DMS153 treated with DMSO at 0.1 percent for 48 hours (cell line): ENCODE data around the gene RELCH.

Experiments used
- DNase-seq: peaks from one replicate; lab custom pipeline; 2025; ENCODE audit not compliant: unreplicated experiment; lab: John Stamatoyannopoulos, UW

Gene RELCH

DNA sequence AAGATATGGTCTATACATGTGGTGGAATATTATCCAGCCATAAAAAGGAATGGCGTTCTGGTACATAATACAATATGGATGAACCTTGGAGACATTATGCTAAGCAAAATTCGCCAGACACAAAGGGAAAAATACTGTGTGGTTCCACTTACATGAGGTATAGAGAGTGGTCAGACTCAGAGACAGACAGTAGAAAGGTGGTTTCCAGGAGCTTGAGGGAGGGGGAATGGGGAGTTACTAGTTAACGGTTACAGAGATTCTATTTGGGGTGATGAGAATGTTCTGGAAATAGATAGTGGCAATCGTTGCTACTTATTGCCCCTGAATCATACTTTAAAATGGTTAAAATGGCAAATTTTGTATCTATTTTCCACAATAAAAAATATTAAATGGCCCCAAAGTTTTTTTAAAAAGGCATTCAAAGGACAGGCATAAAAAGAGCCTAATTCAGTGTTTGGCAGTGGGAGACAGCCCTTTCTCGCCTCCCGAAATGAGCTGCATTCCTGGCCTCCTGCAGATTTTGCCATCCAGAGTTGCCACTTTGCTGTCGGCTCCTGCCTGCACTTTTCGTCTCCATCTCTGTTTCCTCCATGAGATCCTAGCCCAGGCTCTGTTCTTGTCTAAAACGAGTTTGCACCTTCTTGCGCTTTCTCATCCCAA, 151.5 kb downstream of the RELCH start:
- no peak for DNase-seq

DNA sequence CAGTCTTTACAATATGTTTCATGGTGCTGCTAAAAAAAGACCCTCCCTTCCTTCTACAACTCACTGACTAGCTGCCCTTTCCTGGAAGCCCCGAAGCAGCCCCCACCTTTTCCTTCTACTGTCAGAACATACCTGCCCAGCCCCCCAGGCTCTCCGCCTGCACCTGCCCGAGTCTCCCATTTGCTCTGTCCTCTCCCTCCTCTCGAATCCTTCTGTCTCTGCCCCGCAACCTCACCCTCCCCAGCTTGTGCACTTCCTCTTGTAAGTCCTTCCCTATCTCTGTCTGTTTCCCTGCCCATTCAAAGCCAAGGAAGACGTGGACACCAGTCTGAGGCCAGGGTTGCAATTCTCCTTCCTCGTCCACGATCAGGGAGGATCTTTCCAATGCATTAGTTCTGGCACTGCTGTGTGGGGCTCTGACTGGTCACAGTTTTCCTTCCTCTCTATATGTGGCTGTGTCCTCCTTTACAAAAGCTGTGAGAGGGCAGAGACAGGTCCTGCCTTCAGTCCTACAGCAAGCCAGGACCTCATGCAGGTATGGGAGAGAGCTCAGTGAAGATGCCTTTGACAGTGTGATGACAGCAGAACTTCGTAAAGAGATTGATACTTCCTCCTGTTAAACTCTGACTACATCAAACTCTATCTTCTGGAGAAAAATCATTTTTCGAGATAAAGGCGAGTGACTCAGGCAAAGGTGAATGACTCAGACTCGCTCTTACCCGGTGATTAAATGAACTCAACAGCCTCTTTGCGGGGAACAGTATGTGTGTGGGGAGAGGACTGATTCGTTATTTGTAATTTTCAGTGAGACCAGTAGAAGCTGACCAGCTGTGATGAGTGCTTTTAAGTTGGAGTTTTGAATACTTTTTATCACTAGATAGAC, 152.3 kb downstream of the RELCH start:
- no peak for DNase-seq

GRCh38 chr18:62340996-62341395, 153.9 kb downstream of the RELCH start:
- no peak for DNase-seq

DNA sequence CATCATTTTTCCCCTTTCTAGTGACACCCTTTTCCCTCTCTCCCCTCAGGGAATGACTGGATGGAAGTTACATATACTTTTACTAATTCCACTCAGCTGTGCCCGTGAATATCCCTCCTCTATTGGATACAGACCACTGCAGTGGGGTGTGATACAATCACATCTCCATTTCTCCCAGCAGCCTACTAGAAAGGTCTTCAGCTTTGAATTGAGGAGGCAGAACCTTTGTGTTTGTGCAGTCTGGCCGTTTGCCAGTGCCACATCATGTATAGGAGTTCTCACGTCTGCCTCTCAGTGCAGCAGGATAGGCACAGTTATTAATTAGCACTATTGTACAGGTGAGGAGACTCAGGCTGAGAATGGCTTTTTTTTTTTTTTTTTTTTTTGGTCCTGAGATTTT, 154.4 kb downstream of the RELCH start:
- peak; percentile 24 for DNase-seq

DNA sequence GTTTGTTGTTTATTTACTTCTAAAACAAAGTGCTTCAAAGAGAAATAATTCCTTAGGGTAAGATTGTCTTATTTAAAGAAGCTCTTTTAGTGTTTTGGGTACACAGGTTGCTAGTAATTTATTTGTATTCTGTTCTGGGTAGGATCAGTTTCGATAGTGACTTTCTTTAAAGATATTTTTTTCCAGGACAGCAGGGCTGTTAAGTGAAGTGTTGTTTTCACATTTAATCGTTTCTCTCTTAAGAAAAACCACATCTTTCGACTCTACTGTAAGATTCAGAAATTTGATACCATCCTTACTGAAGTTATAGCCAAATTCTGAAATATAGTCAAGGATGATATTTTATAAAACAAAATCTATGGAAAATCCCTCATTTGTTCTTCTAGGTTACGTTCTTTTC, 155.8 kb downstream of the RELCH start:
- no peak for DNase-seq

GRCh38 chr18:62343316-62343715, 156.3 kb downstream of the RELCH start:
- no peak for DNase-seq

GRCh38 chr18:62345909-62346308, 158.9 kb downstream of the RELCH start:
- no peak for DNase-seq

- DNase-seq = no peak
Observed at GRCh38 chr18:62346333-62347088, 159.5 kb downstream of the RELCH start.

DNA sequence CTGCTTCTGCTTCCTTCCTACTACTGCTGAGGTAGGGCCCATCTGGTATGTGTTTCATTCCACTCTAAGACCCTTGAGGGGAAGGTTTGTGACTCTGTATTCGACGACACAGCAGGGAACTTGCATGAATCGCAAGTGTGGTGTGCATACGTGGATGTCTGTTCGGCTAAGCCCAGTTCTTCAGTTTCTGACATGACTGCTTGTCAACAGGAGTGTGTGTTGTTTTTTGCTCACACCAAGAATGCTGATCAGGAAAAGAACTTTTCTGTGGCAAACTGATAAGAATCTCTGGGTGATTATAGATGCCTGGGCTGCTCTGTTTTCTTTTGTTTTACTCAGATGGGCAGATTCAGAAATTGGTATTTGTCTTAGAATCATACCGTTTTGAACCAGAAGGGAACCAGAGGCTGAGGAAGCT, 160.0 kb downstream of the RELCH start:
- no peak for DNase-seq

- no peak for DNase-seq
Observed at GRCh38 chr18:62348474-62348873, 161.4 kb downstream of the RELCH start.

- no peak for DNase-seq
Observed at GRCh38 chr18:62353170-62353569, 166.1 kb downstream of the RELCH start.

DNA sequence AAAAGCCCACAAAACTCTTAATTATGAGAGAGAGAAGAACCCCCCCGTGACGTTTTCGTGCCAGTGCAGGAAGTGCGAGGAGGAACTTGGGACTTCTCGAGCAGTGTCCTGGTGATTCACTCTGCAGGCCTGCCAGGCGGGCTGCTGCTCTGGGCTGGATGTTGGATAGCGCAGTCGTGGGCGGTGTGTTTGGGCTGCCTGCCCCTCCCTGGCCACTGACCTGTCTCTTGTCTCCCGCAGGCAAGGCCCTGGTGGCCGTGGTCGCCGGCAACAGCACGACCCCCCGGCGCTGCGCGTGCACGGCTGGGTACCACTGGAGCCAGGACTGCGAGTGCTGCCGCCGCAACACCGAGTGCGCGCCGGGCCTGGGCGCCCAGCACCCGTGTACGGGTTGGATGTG, 167.1 kb downstream of the RELCH start:
- no peak for DNase-seq

GRCh38 chr18:62357079-62357719, 170.1 kb downstream of the RELCH start:
- DNase-seq = no peak
